Activated naive CD8-positive, alpha-beta T cell treated with anti-CD3 and anti-CD28 coated beads for 36 hours (primary cell): ENCODE data around the gene AHSG. TPM values are rescaled to one million over a fixed set of nuclear protein-coding genes. Genes with fewer than 3 reads are reported as not detected.
A peak's percentile ranks its signal among the peaks of the same experiment; 100 is the strongest.

Source experiments
- DNase-seq: peaks from one replicate; pipeline ENCODE4 v3.0.0; 2021
- H3K27ac Mint-ChIP-seq: one replicate; pipeline ENCODE4 v1.8.0; 2022; ENCODE audit warnings: mild to moderate bottlenecking, moderate library complexity, mixed read lengths
- H3K27me3 Mint-ChIP-seq: one replicate; pipeline ENCODE4 v1.8.0; 2022; ENCODE audit warnings: mild to moderate bottlenecking, mixed read lengths
- H3K36me3 Mint-ChIP-seq: one replicate; pipeline ENCODE4 v1.8.0; 2021; ENCODE audit warnings: mild to moderate bottlenecking, mixed read lengths
- H3K4me1 Mint-ChIP-seq: one replicate; pipeline ENCODE4 v1.8.0; 2021; ENCODE audit warnings: mixed read lengths
- H3K4me3 Mint-ChIP-seq: one replicate; pipeline ENCODE4 v1.8.0; 2022; ENCODE audit warnings: mild to moderate bottlenecking, moderate library complexity, mixed read lengths
- H3K9me3 Mint-ChIP-seq: one replicate; pipeline ENCODE4 v1.8.0; 2022; ENCODE audit warnings: mixed read lengths
- total RNA-seq, 2 experiments: library from RNA; stranded (reverse); gene quantifications; one replicate each; pipeline ENCODE4 v1.2.3, GENCODE V29; 2021

AHSG gene
- total RNA-seq, 2 experiments from 2014 or later = not detected

GRCh38 chr3:186603159-186603558 lies 9.7 kb upstream of the AHSG start:
- Mint-ChIP-seq H3K27me3 (peaks cover 3% of the 10 kb centered on the region), H3K9me3 (no peaks in the 10 kb centered on the region), H3K4me3 (no peak overlapping the region), H3K4me1 (no peaks in the 10 kb centered on the region), H3K27ac (no peak overlapping the region), H3K36me3 (no peaks in the 10 kb centered on the region)
- no peak for DNase-seq

GRCh38 chr3:186605078-186605477 lies 7.8 kb upstream of the AHSG start:
- no peak overlapping the region for H3K4me3 Mint-ChIP-seq
- H3K9me3 Mint-ChIP-seq = no peaks in the 10 kb centered on the region
- H3K4me1 Mint-ChIP-seq = no peaks in the 10 kb centered on the region
- H3K36me3 Mint-ChIP-seq = no peaks in the 10 kb centered on the region
- no peak for DNase-seq
- no peaks in the 10 kb centered on the region for H3K27me3 Mint-ChIP-seq
- H3K27ac Mint-ChIP-seq = no peak overlapping the region

- Mint-ChIP-seq H3K9me3 (no peaks in the 10 kb centered on the region), H3K36me3 (no peaks in the 10 kb centered on the region), H3K4me3 (no peak overlapping the region), H3K27ac (no peak overlapping the region), H3K27me3 (no peaks in the 10 kb centered on the region), H3K4me1 (no peaks in the 10 kb centered on the region)
- DNase-seq = no peak
Measured at GRCh38 chr3:186605561-186606545, 7.0 kb upstream of the AHSG start.

- H3K4me3 Mint-ChIP-seq = no peak overlapping the region
- H3K27me3 Mint-ChIP-seq = no peaks in the 10 kb centered on the region
- H3K36me3 Mint-ChIP-seq = no peaks in the 10 kb centered on the region
- no peaks in the 10 kb centered on the region for H3K4me1 Mint-ChIP-seq
- no peak for DNase-seq
- no peak overlapping the region for H3K27ac Mint-ChIP-seq
- no peaks in the 10 kb centered on the region for H3K9me3 Mint-ChIP-seq
Measured at GRCh38 chr3:186608624-186609215, 4.1 kb upstream of the AHSG start.

GRCh38 chr3:186609247-186609868 lies 3.5 kb upstream of the AHSG start:
- Mint-ChIP-seq H3K9me3 (no peaks in the 10 kb centered on the region), H3K4me3 (no peak overlapping the region), H3K4me1 (peaks cover 1% of the 10 kb centered on the region), H3K36me3 (no peaks in the 10 kb centered on the region), H3K27me3 (no peaks in the 10 kb centered on the region), H3K27ac (no peak overlapping the region)
- no peak for DNase-seq

- Mint-ChIP-seq H3K4me3 (no peak overlapping the region), H3K9me3 (no peaks in the 10 kb centered on the region), H3K36me3 (no peaks in the 10 kb centered on the region), H3K4me1 (peaks cover 14% of the 10 kb centered on the region), H3K27me3 (peaks cover 5% of the 10 kb centered on the region), H3K27ac (no peak overlapping the region)
- DNase-seq = no peak
Measured at GRCh38 chr3:186612065-186612464, 795 bp upstream of the AHSG start.

- no peak for DNase-seq
- Mint-ChIP-seq H3K4me1 (peaks cover 20% of the 10 kb centered on the region), H3K27ac (no peak overlapping the region), H3K27me3 (peaks cover 22% of the 10 kb centered on the region), H3K36me3 (no peaks in the 10 kb centered on the region), H3K4me3 (no peak overlapping the region), H3K9me3 (no peaks in the 10 kb centered on the region)
Measured at GRCh38 chr3:186613637-186614265, 891 bp downstream of the AHSG start.

- no peak for DNase-seq
- Mint-ChIP-seq H3K27ac (peak overlapping the region; percentile 57), H3K4me3 (peak overlapping the region; percentile 46), H3K36me3 (no peaks in the 10 kb centered on the region), H3K4me1 (peaks cover 20% of the 10 kb centered on the region), H3K9me3 (no peaks in the 10 kb centered on the region), H3K27me3 (peaks cover 24% of the 10 kb centered on the region)
Measured at GRCh38 chr3:186614266-186614596, 1.4 kb downstream of the AHSG start.

- no peaks in the 10 kb centered on the region for H3K36me3 Mint-ChIP-seq
- H3K4me1 Mint-ChIP-seq = peaks cover 20% of the 10 kb centered on the region
- peak overlapping the region; percentile 57 for H3K27ac Mint-ChIP-seq
- no peaks in the 10 kb centered on the region for H3K9me3 Mint-ChIP-seq
- DNase-seq = peak; percentile 75
- H3K27me3 Mint-ChIP-seq = peaks cover 24% of the 10 kb centered on the region
- H3K4me3 Mint-ChIP-seq = peak overlapping the region; percentile 46
Measured at GRCh38 chr3:186614597-186615483, 2.0 kb downstream of the AHSG start.

- Mint-ChIP-seq H3K4me1 (peaks cover 20% of the 10 kb centered on the region), H3K27me3 (peaks cover 24% of the 10 kb centered on the region), H3K36me3 (no peaks in the 10 kb centered on the region), H3K9me3 (no peaks in the 10 kb centered on the region), H3K4me3 (no peak overlapping the region), H3K27ac (no peak overlapping the region)
- DNase-seq = no peak
Measured at GRCh38 chr3:186616299-186616617, 3.4 kb downstream of the AHSG start.

GRCh38 chr3:186617036-186617946 lies 4.4 kb downstream of the AHSG start:
- Mint-ChIP-seq H3K9me3 (no peaks in the 10 kb centered on the region), H3K4me3 (peak overlapping the region; percentile 66), H3K27ac (peak overlapping the region; percentile 63), H3K27me3 (peaks cover 26% of the 10 kb centered on the region), H3K4me1 (peaks cover 20% of the 10 kb centered on the region), H3K36me3 (no peaks in the 10 kb centered on the region)
- peak; percentile 84 for DNase-seq

- Mint-ChIP-seq H3K4me3 (no peak overlapping the region), H3K36me3 (no peaks in the 10 kb centered on the region), H3K9me3 (no peaks in the 10 kb centered on the region), H3K27me3 (peaks cover 29% of the 10 kb centered on the region), H3K27ac (no peak overlapping the region), H3K4me1 (peaks cover 20% of the 10 kb centered on the region)
- no peak for DNase-seq
Measured at GRCh38 chr3:186618318-186618938, 5.6 kb downstream of the AHSG start.

- peaks cover 15% of the 10 kb centered on the region for H3K4me1 Mint-ChIP-seq
- H3K9me3 Mint-ChIP-seq = no peaks in the 10 kb centered on the region
- no peak overlapping the region for H3K27ac Mint-ChIP-seq
- no peak overlapping the region for H3K4me3 Mint-ChIP-seq
- DNase-seq = no peak
- no peaks in the 10 kb centered on the region for H3K36me3 Mint-ChIP-seq
- H3K27me3 Mint-ChIP-seq = peaks cover 28% of the 10 kb centered on the region
Measured at GRCh38 chr3:186619787-186620212, 6.9 kb downstream of the AHSG start.
